Dermis blood vessel endothelial cell (primary cell): ENCODE measurements around the gene LIPC. TPM values are rescaled to one million over a fixed set of nuclear protein-coding genes. Genes with fewer than 3 reads are reported as not detected.

Source experiments
- DNase-seq: peaks from one replicate; pipeline ENCODE4 v3.0.0; 2010
- total RNA-seq: library from RNA; depleted of rRNA; stranded (reverse); fragments of >200 nt; gene quantifications from 2 replicates; pipeline ENCODE4 v1.2.3, GENCODE V29; 2014

The LIPC gene
- total RNA-seq, 1 donor from 2014 or later, result 0.34 TPM

DNA sequence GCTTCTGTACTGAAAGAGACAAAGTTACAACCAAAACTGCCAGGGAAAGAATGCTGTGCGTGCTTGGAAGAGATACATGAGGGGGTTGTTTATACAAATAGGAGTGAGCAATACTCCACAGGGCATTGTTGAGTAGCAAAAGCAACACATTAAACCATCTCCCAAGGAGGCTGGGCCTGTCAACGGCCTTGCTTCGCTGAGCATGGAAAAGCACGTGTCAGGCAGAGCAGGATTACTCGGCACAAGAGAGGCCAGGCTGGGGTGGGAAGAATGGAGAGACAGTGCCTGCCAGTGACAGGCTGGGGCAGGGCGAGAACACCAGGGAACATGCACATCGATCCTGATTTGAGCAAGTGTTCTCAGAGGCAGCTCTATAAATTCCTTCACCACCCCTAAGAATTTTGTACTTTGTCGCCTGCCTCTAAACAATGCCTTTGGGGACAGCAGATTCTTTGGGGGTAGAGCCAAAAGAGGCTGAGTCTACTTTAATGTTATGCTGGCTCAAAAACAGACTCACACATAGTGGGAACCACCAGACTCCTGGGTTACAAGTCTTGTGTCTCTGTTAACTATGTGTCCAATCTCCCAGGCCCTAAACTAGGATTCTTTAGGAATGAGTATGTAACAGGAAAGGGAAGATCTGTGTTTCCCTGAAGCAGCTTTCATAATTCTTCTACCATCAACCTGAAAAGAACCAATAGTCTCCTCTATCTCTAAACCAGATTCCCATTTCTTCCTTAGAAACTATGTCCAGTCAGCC is 67.2 kb downstream of the LIPC start:
- peak; percentile 19 for DNase-seq

GRCh38 chr15:58501006-58501405 is 69.2 kb downstream of the LIPC start:
- no peak for DNase-seq

GRCh38 chr15:58501636-58502188 is 69.9 kb downstream of the LIPC start:
- DNase-seq, result no peak

DNA sequence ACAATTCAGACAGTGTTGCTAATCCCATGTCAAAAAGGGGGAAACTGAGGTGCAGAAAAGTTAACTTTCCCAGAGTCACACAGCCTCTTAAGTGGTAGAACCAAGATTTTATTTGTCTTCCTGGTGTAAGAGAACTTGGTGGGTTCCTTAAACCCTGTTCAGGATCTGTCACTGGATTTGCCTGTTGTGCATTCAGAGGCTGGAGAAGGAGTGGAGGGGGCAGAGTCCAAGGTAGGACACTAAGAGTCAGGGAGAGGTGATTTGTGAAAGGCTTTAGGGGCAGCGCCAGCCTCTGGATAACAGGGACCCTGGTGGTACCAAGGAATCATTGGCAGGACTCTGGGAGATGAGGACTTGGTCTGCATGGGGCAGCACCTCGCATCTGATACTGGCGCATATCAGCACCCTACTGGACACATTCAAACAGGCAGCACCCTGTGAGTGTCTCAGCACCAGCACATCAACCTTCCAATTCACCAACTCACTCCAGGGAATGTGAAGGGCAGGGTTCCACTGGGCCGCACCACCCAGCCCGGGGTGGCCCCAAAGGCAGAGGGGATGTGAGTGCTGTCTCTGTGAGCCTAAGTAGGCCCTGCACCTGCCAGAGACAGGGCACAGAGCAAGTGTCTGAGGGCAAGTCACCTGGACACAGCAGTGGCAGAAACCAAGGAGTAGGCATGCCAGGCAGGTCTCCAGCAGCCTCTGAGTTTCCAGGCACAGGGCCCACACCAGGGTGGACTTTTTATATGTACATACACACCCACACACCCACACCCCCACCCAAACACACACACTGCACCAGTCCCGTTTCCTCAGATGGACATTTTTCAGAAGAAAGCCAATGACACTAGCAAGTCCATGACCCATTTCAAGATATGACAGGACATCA is 71.6 kb downstream of the LIPC start:
- no peak for DNase-seq

GRCh38 chr15:58504674-58505234 is 73.0 kb downstream of the LIPC start:
- DNase-seq, result no peak

DNA sequence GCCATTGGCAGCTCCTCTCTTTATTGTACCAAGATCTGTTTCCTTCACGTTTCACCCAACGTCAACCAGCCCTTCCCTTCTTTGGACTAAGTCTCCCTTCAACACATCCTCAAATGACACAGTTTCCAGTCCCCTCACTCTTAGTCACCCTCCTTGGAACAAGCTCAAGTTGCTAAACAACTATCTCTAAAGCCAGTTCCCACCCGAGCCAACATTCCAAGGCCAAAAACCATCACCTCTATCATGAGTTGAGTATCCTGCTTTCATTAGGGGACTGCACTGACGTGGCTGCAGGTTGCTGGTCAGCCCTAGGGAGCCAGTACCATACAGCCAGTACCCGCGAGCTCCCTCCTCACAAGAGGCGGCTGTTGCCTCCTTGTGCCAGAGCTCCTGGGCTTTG is 73.8 kb downstream of the LIPC start:
- DNase-seq, result no peak

DNA sequence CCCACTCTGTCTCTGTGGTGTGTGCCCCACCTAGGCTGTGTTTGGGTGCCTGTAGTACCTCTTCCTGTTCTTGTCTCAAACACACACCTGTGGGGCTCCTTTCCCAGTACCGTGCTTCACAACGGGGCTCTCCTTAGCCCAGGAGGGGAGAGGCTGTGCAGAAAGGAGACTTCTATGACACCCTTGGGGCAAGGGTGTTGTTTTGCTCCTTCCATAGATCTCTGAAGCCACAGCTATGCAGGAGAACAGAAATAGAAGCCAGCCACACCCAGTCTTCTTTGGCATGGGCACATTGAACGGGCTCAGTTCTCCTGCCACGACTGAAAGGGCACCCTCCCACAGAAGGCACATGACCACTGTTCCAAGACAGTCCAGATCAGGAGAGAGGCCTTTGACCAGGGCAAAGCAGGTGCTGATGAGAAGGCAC is 74.3 kb downstream of the LIPC start:
- no peak for DNase-seq

DNA sequence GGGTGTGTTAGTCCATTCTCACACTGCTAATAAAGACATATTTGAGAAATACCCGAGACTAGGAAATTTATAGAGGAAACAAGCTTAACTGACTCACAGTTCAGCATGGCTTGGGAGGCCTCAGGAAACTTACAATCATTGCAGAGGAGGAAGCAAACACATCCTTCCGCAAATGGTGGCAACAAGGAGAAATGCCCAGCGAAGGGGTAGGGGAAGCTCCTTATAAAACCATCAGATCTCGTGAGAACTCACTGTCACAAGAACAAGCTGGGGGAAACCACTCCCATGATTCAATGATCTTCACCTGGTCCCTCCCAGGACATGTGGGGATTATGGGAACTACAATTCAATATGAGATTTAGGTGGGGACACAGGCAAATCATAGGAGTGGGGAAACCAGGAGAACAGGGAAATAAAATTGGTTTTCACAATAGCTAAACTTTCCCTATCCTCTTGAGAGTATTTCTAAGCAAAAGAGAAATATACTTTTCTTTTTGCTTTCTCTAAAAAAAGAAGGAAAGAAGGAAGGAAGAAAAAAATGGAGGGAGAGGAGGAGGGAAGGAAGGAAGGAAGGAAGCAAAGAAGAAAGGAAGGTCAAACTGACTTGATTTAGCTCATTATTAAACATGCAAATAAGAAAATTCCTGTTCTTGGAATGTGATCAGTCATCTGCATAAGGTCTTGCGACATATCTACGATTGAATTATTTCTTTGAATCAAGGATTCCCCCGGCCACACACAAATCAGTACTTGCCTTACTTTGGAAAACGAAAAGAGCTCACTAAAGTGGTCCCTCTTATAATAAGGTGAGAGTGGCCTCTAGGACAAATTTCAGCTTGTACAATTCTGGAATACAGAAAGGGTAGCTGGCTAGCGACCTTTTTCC is 75.2 kb downstream of the LIPC start:
- no peak for DNase-seq

DNA sequence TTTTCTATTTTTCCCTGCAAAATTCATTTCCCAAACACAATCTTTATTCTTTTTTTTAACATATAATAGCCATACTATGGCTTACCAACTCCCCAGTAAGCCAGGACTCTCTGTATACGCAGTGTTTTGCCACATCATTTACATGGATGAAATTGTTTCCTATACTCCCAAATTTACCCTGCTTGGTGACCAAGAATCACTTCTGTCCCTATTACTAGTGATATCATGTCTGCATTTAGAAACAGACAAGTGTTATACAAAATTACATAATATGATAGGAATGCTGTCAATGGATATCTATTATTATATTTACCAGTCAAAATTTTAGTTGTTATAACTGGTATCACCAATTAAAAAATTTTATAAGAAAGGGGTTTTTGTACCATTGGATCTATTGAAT is 77.8 kb downstream of the LIPC start:
- no peak for DNase-seq

DNA sequence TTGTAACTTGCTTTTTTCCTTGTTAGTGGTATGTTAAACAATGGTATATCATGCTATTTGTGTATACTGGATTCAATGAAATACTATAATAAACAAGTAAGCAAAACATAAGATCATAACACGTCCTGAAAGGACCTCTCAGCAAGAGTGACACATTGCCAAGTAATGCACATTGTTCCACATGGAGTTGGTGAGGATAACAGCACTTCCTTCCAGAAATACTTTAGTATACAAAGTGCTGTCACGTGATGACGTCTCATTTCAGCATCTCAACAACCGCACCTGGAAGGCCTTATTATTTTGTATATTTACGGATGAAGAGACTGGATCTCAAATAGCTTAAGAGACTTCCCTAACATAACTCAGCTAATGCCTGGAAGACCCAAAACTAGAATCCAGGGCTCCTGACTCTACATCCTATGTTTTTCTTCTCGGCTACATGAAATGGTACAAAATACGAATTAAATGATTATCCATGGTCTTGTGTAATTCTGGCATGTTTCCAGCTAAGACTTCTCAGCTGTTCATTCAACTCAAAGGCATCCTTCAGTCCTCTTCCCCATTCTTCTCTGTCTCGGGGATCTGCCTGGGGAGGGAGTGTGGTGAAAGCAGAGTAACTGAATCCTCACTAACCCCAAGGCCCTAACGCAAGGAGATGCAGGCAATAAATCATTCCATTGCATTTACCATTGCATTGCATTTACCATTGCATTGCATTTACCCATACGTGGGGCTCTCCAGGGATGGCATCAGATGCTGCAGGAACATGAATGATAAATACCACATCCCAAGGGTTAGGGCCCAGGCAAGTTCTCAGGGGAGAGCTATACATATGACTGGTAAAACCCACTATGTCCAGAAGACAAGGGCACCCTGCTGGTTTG is 79.2 kb downstream of the LIPC start:
- DNase-seq, result peak; percentile 79

DNA sequence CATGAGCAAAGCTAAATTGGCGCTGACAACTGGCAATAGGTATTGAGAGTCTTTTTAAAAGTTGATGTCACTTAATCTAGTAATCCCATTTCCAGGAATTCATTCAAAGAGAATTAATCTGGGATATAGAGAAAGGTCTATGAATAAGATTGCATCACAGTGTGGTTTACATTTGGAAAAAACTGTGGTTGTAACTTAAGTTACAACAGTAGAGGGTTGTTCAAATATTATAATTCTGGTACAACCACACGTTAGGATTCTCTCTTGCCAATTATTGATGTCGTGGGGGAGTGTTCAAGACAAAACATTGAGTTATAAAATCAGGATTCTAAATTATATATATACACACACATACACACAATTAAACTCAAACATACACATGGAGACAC is 79.8 kb downstream of the LIPC start:
- no peak for DNase-seq

GRCh38 chr15:58512522-58512921 is 80.7 kb downstream of the LIPC start:
- no peak for DNase-seq

DNA sequence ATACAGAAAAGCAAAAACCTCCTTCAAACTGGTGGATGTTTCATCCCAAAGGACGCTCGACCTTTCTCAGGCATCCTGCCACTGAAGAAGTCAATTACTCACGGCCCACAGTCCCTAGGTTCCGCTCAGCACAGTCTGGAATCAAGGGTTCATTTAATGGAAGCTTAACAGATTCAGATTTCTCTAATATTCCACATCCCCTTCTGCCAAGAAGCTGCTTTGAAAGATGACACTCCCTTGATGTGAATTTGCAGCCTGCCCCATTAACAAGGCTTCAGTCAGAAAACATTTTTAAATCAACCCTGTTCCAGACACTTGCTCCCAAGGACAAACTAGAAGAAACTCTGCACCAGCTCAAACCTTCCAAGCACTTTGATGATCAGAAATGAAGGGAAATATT is 81.2 kb downstream of the LIPC start:
- DNase-seq, result no peak

DNA sequence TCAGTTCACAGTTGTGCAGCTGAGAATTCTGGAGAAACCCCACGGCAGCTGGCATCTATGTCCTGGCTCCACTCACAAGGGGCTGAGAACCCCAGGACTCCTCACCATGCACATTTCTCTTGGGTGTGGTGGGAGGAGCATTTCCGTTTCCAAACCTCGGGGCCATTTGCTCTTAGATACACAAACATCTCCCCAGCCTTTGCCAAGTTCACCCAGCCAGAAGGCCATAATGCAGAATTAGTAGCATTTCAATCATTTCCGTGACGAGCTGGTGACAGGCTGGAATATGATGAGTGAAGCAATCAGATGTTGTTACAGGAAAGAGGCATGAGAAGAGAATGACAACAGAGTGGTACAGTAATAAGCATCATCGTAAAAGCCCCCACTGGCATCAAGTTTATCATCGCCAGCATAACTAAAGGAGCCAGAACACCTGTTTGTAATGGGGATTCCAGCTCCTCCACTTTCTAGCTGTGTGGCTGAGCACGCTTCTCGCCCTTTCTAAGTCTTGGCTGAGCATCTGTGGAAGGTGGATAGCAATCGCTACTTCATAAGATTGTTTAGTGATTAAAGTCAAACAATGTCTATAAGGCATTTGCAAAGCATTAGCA is 82.0 kb downstream of the LIPC start:
- peak; percentile 15 for DNase-seq

- peak; percentile 53 for DNase-seq
Observed at GRCh38 chr15:58515807-58516206, 84.0 kb downstream of the LIPC start.

GRCh38 chr15:58517252-58517681 is 85.5 kb downstream of the LIPC start:
- no peak for DNase-seq

GRCh38 chr15:58517682-58518525 is 86.1 kb downstream of the LIPC start:
- no peak for DNase-seq

GRCh38 chr15:58518626-58519025 is 86.8 kb downstream of the LIPC start:
- no peak for DNase-seq

- no peak for DNase-seq
Observed at GRCh38 chr15:58519516-58519915, 87.7 kb downstream of the LIPC start.

GRCh38 chr15:58520464-58520863 is 88.7 kb downstream of the LIPC start:
- peak; percentile 54 for DNase-seq
